GM18861 (cell line): Measurements from ENCODE around the gene DAPK2.
A peak's percentile ranks its signal among the peaks of the same experiment; 100 is the strongest.
"Not testable (repeated sequence)": the region's sequence is repeated elsewhere in the genome, so short reads cannot be mapped to it uniquely, and the experiment has no call there.

Source experiments
- ATAC-seq: cut with Tn5 transposase; IDR thresholded peaks from one replicate; pipeline ENCODE4 v1.9.1; 2021; ENCODE audit not compliant: unreplicated experiment

DAPK2 gene

DNA sequence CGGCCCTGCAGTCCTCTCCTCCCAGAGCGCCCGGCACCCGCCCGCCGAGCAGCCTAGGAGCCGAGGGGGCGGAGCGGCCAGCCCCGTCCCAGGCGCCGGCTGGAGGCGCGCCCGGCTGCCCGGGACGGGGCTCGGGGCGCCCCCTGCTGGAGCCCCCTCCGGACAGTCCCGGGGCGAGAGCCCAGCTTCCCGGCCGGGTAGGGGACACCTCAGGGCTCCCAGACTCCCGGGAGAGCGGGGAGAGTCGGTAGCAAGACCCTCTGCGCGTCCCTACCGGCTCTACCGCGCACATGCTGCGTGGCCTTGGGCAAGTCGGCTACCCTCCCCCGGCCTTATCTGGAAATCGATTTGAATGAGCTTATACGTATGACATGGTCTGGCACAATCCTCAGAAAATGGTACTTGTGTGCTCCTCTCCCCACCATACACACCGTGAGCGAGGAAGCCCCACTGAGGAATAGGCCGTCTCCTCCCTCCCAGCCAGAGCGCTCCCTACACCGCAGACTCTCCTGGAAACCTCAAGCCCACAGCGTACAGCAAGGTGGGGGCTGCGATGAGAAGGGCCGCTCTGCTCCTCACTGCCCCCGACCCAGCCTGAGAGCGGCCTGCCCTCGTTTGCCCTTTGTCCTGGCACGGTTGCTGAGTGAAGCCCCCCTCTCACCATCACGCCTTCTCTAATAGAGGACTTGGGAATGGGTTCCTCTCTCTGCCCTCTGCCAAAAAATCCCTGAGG, at the start of gene DAPK2:
Gene DAPK2 (minus strand): TSS at position 65 of the 733 bp plus-strand sequence. CDS start 6,224 bp downstream, outside the sequence.
- ATAC-seq, result no peak

DNA sequence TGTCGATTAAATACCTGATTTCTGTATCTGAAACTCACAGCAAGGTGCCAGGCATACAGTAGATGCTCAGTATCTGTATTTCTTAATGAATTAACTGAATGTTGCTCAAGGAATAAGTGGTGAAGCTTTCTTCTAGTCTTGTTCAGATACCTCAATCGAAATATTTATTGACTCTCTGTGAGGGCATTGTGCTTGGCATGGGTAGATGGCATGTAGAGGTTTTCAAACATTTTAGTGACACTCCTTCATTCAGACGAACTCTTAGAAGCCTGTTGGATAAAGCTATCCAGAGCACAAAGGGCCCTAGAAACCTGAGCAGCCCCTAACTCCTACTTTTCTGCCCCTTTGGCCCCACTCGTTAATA, 49.1 kb upstream of the DAPK2 start:
- ATAC-seq, result no peak

DNA sequence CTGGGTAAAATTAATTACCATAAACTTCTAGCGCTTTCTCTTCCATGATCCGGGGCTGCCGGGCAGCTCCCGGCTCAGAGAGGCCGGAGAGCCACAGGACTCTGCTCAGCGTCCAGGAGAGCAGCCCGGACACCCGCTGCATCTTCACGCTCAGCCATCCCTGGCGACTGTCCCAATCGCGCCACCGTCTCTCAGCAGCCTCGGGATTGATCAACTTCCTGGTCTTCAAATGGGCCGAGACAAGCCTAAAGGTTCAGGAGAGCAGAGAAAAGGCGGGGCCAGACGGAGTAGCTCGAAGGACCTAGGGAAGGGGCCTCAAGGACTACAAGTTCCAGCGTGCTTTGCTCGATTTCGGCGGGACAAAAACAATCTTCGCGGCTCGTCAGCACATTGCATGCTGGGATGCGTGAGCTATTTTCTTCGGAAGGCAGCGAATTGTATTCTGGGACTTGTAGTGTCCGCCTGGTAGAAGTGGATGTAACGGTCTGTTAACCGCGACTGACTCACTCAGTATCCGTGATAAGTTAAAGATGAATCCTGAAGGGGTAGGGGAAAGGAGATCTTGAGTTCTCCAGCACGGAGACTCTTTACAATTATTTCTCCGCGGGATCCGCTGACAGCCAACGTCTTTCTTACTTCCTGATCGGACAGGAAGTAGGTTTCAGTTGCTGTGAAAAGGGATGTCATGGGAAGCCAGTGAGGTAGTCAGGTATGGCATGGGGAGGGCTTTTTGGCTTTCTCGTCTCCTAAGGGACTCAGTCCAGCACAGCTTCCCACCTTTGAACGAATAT, 47.5 kb upstream of the DAPK2 start, which contains the start of gene CIAO2A:
Gene CIAO2A (minus strand): TSS at position 212 of the 791 bp plus-strand sequence. CDS start 70 bp downstream, at position 142.
- peak; percentile 63 for ATAC-seq

DNA sequence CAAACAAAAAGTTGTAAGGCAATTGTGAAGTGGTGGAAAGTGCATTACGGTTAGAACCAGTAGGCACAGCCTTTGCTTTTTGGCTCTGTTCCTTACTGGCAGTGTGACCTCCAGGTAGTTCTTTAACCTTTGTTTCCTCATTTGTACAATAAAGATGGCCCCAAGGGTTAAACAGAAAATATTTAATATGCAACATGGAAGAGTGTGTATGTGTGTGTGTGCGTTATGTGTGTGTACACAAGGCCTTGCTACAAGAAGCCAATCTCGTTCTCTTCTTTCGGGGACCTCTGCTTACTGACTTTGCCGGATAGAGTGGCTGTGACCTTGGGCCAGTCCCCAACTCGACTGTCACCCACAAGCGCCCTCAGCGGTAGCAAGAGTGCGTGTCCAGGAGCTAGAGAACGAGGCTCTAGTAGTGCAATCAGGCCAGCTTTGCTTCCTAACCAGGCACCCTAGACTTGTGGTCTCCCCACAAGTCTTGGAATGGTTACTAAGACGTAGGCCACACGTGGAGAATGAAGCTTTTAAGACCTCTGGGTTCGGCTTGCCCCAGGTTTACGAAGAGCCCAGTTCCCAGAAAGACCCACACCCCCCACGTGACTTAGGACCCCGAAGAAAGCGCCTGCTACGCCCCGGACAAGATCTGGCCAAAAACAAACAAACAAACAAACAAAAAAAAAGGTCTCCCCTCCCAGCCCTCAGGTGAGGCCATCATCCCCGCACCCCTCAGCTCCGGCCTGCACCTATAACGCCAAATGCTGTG, 46.8 kb upstream of the DAPK2 start:
- no peak for ATAC-seq

DNA sequence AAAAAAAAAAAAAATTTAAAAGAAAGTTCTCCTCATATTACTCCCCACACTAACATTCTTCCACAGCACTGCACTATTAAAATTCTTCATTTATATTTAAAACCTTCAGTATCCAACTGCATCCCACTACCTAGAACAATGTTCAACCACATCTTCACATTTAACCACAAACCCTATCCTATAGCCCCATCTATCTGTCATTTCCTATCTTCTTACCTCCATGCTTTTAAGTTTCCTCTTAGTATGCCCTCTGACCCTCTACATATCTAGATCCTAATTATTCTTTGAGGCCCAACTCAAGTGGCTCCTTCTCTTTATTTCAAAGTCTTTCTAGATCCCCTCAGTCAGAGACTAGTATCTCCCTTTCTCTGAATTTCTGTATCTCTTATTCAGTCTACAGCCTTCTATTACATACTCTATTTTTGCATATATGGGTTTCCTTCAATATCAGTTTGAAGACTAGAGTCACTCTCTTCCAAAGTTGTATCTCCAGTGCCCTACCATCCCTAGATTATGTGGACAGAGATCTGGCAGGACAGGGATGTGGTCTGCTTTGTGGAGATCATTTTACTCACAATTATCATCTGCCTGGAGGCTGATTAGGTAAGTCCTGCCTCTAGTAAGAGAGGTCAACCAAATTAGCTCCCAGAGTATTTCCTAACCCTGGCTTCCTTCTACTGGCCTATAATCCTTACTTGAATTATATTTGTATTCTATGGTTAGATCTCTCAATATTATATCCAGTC, 46.0 kb upstream of the DAPK2 start:
- ATAC-seq, result no peak

DNA sequence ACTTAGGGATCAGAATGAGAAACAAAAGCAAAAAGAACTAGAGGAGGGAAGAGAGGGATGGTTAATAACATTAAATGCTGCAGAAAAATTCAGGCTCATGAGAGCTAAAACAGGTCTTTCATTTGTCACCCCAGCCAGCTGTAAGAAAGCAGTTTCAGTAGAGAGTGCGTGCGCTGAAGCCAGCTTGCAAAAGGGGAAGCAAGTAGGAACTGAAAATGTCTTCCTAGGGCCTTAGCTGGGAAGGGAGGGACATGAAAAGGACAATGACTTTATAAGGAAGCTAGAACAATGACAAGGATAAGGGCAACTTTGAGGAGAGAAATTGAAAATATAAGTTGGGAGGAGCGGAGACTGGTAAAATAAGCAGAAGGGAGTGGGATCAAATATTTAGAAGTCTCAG, 44.2 kb upstream of the DAPK2 start:
- ATAC-seq, result no peak

DNA sequence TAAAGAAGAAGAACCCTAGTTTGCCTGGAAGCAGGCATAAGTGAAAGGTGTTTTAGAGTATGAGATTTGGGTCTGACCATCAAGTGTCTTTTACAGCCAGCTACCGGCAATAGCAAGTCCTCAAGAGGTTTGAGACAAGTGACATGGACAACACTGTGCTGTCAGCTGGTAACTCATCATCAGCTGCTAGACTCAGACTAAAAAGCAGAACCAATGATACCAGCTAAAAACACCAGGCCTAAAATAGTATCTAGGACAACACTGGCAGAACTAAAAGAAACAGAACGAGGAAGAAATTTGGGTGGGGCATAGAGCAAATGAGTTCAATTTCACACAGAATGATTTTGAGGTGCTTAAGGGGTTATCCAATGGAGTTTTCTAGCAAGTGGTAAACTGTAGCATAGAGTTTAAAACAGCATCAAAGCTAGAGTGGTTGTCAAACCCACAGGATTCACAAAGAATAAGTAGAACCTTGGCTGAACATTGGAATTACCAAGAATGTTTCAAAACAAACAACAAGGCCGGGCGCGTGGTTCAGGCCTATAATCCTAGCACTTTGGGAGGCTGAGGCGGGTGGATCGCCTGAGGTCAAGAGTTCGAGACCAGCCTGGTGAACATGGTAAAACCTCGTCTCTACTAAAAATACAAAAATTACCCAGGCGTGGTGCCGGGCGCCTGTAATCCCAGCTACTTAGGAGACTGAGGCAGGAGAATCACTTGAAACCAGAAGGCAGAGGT, 43.4 kb upstream of the DAPK2 start:
- ATAC-seq, result no peak

DNA sequence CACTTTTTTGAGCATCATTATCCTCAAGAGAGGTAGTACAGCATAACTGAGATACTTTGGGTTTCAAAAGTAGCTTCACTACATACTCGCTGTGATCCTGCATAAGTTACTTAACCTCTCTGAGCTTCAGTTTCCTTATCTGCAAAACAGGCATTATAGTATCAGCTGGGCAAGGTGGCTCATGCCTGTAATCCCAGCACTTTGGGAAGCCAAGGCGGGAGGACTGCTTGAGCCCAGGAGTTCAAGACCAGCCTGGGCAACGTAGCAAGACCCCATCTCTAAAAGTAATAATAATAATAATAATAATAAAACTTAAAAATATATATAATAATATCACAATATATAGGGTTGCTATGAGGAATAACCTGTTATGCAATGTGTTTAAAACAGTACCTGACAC, 36.5 kb upstream of the DAPK2 start:
- no peak for ATAC-seq

DNA sequence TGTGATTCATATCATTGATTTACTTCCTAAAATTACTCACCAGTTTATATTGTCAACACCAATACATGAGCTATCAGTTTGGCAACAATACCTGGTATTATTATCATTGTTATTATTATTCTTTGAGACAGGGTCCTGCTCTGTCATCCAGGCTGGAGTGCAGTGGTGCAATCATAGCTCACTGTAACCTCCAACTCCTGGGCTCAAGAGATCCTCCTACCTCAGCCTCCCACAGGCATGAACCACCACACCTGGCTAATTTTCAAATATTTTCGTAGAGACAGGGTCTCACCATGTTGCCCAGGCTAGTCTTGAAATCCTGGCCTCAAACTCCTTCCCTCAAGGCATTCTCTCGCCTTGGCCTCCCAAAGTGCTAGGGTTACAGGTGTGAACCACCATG, 27.2 kb upstream of the DAPK2 start:
- not testable (repeated sequence) for ATAC-seq

DNA sequence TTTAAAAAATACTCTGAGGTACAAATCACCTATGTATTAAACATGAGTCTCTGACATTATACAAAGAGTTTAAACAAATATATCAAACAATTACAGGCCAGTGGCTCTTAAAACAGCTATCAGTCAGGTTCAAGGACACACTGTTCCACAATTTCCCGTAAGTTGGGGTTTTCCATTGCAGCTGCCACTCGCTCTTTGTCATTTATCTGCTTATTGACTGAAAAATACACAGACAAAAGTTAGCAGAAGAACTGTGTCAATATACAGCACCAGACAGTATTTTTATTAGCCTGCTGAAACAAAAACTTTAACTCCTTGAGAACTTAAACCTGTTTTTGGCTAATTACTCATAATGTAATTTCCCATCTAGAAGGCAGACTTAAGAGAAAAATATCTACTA, 26.5 kb upstream of the DAPK2 start:
- ATAC-seq, result no peak

DNA sequence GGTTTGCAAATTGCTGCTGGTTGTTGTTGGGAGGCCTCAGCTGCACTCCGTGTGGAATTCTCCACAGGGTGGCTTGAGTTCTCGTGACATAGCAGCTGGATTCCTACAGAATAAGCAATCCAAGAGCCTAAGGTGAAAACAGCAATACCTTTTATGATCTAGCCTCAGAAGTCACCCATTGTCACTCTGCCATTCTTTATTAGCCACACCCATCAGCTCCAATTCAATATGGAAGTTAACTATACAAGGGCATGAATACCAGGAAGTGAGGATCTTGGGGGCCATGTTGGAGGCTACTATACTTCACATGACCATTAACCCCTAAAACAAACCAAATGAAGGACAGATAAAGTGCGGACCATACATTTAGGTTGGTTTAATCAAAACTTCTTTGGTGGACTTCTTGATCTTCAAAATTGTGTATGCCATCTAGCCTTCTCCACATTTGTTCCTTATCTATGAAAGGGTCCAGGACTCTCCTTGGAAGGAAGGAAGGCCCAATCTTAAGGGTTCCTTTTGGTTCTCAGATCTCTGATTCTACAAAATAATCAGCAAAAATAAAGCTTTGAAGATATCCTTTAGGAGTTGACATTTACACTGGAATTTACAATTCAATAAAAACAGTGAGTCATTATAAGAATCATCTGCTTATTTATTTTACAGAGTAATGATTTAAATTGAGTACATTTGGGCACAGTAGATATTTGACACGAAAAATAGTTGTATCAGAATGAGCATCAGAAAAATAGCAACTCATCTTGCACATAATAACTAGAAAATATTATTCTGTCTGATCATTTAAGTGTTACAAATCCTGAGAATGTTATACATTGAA, 25.9 kb upstream of the DAPK2 start:
- ATAC-seq, result no peak

DNA sequence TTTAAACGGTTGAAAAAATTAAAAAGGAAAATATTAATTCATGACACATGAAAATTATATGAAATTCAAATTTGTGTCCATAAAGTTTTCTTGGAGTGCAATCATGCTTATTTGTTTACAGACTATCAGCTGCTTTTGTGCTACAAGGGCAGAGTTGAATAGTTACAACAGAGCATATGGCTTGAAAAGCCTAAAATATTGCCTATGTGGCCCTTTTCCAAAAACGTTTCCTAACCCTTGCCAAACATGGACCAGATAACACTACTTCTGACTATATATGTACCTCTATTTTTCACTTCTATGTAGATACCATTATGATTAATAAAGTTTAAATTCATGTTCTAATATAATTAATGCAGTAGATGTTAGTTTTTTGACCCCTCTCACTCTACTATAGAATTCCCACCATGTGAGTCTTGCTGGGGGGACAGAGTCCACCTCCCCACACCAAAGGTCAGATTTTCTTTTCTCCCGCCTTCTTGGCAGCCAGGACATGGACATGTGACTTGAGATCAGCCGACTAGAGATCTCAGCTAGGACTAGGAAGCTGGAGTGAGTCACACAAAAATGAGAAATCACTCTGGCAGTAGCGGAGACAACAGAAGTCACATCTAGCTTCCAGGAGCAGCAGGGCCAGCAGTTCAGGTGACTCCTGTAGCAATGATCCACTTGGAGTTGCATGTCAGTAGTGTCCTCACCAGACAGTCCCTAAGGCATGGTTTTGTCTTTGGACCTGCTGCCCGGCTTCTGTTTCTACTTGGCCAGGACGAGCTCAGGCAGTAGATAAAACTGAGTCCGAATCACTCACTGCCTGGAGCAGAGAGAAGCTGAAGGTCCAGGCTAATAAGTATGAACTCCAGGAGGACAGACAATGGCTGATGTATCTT, 24.9 kb upstream of the DAPK2 start:
- ATAC-seq, result no peak

DNA sequence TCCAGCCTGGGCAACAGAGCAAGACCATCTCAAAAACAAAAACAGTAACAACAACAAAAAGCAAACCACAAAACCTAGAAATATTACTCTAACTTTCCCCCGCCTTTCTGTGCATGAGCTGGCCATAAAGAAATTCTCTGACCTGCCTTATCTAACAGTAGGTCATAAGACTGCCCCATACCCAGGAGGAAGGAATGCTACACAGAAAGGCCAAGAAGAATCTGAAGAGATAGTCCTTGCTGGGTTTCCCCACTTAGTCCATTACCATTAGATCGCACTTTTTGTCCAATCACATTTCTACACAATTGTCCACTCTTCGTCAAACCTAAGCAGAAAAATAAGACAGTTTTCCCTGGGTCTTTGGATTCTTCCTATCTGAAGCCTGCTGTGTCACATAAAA, 23.8 kb upstream of the DAPK2 start:
- no peak for ATAC-seq

DNA sequence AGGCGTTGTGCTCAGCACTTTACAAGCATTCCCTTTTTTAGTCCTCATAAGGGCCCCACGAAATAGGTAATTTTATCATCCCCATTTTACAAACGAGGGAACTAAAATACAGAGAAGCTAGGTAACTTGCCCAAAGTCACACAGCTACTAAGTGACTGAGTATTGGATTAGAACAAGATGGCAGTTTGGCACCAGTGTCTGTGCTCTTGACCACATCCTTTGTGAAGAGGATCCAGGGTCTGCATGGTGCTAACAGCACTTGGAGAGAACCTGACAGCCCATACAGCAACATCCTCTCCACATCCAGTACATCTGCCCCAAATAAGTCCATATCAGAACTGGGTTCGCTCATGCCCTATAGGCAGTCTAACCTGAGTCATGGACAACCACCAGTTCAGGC, 21.8 kb upstream of the DAPK2 start:
- ATAC-seq, result no peak

DNA sequence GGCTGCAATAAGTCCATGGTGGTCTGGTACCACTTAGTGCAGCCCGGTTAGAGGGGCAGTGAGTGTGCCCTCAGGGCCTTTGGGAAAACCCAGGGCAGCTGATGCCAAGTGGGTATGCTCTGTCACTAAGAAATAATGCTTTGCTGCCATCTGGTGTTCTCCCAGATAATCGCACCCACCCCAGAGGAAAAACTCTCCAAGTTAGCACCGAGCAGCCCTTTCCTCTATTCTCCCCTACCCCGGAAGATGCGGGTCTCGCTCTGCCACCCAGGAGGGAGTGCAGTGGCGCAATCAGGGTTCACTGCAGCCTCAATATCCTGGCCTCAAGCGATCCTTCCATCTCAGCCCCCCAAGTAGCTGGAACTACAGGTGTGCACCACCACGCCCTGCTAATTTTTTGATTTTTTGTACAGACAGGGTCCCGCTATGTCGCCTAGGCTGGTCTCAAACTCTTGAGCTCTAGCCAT, 21.3 kb upstream of the DAPK2 start:
- no peak for ATAC-seq

DNA sequence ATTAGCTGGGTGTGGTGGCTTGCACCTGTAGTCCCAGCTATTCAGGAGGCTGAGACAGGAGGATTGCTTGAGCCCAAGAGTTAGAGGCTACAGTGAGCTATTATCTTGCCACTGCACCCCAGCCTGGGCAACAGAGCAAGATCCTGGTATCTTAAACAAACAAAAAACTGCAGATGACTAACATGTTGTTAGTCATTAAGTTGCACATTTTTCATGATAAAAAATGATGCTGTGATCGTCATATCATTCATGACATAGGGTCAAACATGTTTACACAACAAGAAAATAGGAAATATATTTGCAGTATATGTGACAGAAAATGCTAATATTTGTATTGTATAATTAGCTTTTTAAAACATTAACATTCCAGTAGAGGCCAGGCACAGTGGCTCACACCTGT, 20.2 kb upstream of the DAPK2 start:
- no peak for ATAC-seq

DNA sequence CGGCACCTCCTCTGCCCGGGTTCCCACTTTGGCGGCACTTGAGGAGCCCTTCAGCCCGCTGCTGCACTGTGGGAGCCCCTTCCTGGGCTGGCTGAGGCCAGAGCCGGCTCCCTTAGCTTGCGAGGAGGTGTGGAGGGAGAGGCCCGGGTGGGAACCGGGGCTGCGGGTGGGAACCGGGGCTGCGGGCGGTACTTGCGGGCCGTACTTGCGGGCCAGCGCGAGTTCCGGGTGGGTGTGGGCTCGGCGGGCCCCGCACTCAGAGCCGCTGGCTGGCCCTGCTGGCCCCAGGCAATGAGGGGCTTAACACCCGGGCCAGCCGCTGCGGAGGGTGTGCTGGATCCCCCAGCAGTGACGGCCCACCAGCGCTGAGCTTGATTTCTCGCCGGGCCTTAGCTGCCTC, 14.4 kb upstream of the DAPK2 start:
- ATAC-seq, result no peak

DNA sequence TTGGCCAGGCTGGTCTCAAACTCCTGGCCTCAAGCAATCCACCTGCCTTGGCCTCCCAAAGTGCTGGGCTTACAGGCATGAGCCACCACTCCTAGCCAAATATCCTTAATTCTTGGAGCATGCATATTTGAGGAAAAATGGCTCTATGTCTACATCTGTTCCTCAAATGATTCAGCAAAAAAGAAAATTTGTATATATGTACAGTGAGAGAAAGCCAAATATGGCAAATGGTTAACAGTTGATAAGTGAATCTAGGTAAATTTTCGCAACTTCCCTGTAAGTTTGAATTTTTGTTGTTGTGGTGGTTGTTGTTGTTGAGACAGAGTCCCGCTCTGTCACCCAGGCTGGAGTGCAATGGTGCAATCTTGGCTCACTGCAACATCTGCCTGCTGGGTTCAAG, 12.8 kb upstream of the DAPK2 start:
- not testable (repeated sequence) for ATAC-seq
